Endothelial cell (in vitro differentiated cells): ENCODE measurements around the gene SLC4A2. TPM values are rescaled to one million over a fixed set of nuclear protein-coding genes. Genes with fewer than 3 reads are reported as not detected.

Source experiments
- DNase-seq: peaks from one replicate; pipeline ENCODE4 v3.0.0; 2021; ENCODE audit warnings: low spot score
- H3K27ac Mint-ChIP-seq: one replicate; pipeline ENCODE4 v1.8.0; 2021; ENCODE audit warnings: mixed read lengths, inconsistent platforms; ENCODE audit not compliant: unreplicated experiment
- H3K27me3 Mint-ChIP-seq: one replicate; pipeline ENCODE4 v1.8.0; 2021; ENCODE audit warnings: mild to moderate bottlenecking, moderate library complexity, mixed read lengths, inconsistent platforms; ENCODE audit not compliant: unreplicated experiment
- H3K36me3 Mint-ChIP-seq: one replicate; pipeline ENCODE4 v1.8.0; 2021; ENCODE audit warnings: mild to moderate bottlenecking, low read depth, mixed read lengths, inconsistent platforms; ENCODE audit not compliant: unreplicated experiment
- H3K4me1 Mint-ChIP-seq: one replicate; pipeline ENCODE4 v1.8.0; 2021; ENCODE audit warnings: mild to moderate bottlenecking, mixed read lengths, inconsistent platforms; ENCODE audit not compliant: unreplicated experiment
- H3K4me3 Mint-ChIP-seq: one replicate; pipeline ENCODE4 v1.8.0; 2021; ENCODE audit warnings: mild to moderate bottlenecking, mixed read lengths, inconsistent platforms; ENCODE audit not compliant: unreplicated experiment
- H3K9me3 Mint-ChIP-seq: one replicate; pipeline ENCODE4 v1.8.0; 2021; ENCODE audit warnings: mixed read lengths, inconsistent platforms; ENCODE audit not compliant: unreplicated experiment
- total RNA-seq: library from RNA; stranded (reverse); fragmentation: NEBNext Ultra II Directional; extraction: Animal tissue kit (Norgen Biotek cat#: 25700); gene quantifications from one replicate; pipeline ENCODE4 v1.2.1, GENCODE V29; 2021; ENCODE audit not compliant: unreplicated experiment
- TF ChIP-seq, protein P1 (sequence below): fragments of 200-600 bp; sonication (generic); IDR thresholded peaks from one replicate; pipeline ENCODE4 v1.5.0; 2021; ENCODE audit warnings: antibody characterized with exemption; ENCODE audit not compliant: unreplicated experiment

Gene SLC4A2
- total RNA-seq, 1 donor from 2014 or later, result 115 TPM

DNA sequence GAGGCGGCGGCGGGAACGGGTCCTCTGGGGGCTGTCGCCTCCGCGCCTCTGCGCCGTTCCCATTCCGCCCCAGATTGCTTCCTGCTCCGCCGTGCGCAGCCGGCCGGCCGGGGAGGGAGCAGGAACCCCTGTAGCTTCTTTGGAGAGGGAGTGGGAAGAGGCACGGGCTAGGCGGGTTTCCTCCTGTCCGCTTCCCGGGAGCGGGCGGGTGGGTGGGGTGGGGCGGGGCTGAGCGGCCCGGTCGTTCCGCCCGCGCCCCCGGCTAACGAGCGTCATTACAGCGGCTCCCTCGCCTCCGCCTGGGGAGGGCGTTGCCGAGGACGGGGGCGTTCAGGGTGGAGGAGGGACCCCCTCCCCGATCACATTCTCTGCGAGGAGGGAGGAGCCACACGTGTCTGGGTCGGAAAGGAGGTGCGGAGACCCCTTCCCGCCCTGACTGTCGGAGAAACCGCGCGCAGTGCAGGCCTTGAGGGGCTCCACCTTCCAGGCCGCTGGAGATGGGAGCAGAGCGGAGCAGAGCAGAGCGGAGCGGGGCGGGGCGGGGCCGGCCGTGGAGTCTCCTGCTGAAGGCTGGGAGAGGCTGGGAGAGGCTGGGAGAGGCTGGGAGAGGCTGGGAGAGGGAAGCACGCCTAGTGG is 66.6 kb downstream of the SLC4A2 start:
- Mint-ChIP-seq H3K36me3 (peaks cover 46% of the 10 kb centered on the region), H3K4me3 (peak overlapping the region; percentile 86), H3K27me3 (peaks cover 22% of the 10 kb centered on the region), H3K4me1 (peaks cover 25% of the 10 kb centered on the region), H3K27ac (peak overlapping the region; percentile 36), H3K9me3 (no peaks in the 10 kb centered on the region)
- DNase-seq, result peak; percentile 48
- TF ChIP-seq, protein P1, sequence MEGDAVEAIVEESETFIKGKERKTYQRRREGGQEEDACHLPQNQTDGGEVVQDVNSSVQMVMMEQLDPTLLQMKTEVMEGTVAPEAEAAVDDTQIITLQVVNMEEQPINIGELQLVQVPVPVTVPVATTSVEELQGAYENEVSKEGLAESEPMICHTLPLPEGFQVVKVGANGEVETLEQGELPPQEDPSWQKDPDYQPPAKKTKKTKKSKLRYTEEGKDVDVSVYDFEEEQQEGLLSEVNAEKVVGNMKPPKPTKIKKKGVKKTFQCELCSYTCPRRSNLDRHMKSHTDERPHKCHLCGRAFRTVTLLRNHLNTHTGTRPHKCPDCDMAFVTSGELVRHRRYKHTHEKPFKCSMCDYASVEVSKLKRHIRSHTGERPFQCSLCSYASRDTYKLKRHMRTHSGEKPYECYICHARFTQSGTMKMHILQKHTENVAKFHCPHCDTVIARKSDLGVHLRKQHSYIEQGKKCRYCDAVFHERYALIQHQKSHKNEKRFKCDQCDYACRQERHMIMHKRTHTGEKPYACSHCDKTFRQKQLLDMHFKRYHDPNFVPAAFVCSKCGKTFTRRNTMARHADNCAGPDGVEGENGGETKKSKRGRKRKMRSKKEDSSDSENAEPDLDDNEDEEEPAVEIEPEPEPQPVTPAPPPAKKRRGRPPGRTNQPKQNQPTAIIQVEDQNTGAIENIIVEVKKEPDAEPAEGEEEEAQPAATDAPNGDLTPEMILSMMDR, result no peak

Other genes with a start within 250 kb of the SLC4A2 start
- gene AOC1, start 207.1 kb upstream of the SLC4A2 start, total RNA-seq, result 0.41 TPM
- 3.4 TPM for gene KCNH2, start 81.3 kb upstream of the SLC4A2 start, total RNA-seq
- 102 TPM for gene NOS3, start 68.6 kb upstream of the SLC4A2 start, total RNA-seq
- gene ATG9B, start 35.1 kb upstream of the SLC4A2 start, total RNA-seq, result 0.85 TPM
- gene ABCB8, start 31.1 kb upstream of the SLC4A2 start, total RNA-seq, result 17.4 TPM
- 3.4 TPM for gene ASIC3, start 11.1 kb upstream of the SLC4A2 start, total RNA-seq
- 26.7 TPM for gene CDK5, start 1.7 kb upstream of the SLC4A2 start, total RNA-seq
- 68.0 TPM for gene FASTK, start 21.2 kb downstream of the SLC4A2 start, total RNA-seq
- gene TMUB1, start 23.9 kb downstream of the SLC4A2 start, total RNA-seq, result 40.8 TPM
- 206 TPM for gene AGAP3, start 26.9 kb downstream of the SLC4A2 start, total RNA-seq
- gene GBX1, start 108.1 kb downstream of the SLC4A2 start, total RNA-seq, result 13.8 TPM
- not detected for gene ASB10, start 127.7 kb downstream of the SLC4A2 start, total RNA-seq
- not detected for gene H2BK1, start 150.9 kb downstream of the SLC4A2 start, total RNA-seq
- gene ABCF2, start 167.6 kb downstream of the SLC4A2 start, total RNA-seq, result 39.6 TPM
- 55.4 TPM for gene CHPF2, start 172.9 kb downstream of the SLC4A2 start, total RNA-seq
- 5.4 TPM for gene SMARCD3, start 189.1 kb downstream of the SLC4A2 start, total RNA-seq